ENCODE results near the gene FBF1. TPM values are rescaled to one million over a fixed set of nuclear protein-coding genes. Genes with fewer than 3 reads are reported as not detected.

The FBF1 gene
- polyA plus RNA-seq, 1 donor from 2014 or later, result 13.5 TPM

- Histone ChIP-seq H3K4me2 (ENCODE audit: low read length) (no peak overlapping the region), H3K36me3 (ENCODE audit: insufficient read depth, low read length) (no peaks in the 10 kb centered on the region), H3K9me3 (ENCODE audit: low read length) (no peaks in the 10 kb centered on the region), H3K79me2 (replicated peaks; ENCODE audit: insufficient read depth, low read length) (no peaks in the 10 kb centered on the region), H3K4me3 (ENCODE audit: low read length) (no peak overlapping the region), H3K27me3 (ENCODE audit: insufficient read depth, low read depth, low read length) (no peaks in the 10 kb centered on the region), H3K27ac (ENCODE audit: low read length) (no peak overlapping the region), H3F3A (ENCODE audit: insufficient read depth, low read length, poor library complexity, severe bottlenecking) (no peaks in the 10 kb centered on the region), H4K20me1 (ENCODE audit: insufficient read depth) (no peaks in the 10 kb centered on the region), H2AFZ (ENCODE audit: low read depth, low read length) (no peak overlapping the region), H3K9ac (ENCODE audit: low read length) (no peak overlapping the region), H3K9me2 (ENCODE audit: insufficient read depth, low read length) (no peaks in the 10 kb centered on the region)
- no peak for TF ChIP-seq CTCF (IDR thresholded peaks at IDR 0.05; ENCODE audit: poor library complexity, severe bottlenecking)
These were observed 40.9 kb downstream of the FBF1 start for GRCh38 chr17:75899767-75900468.

- H3K9ac ChIP-seq (ENCODE audit: low read length), result no peak overlapping the region
- H3K9me2 ChIP-seq (ENCODE audit: insufficient read depth, low read length), result no peaks in the 10 kb centered on the region
- no peaks in the 10 kb centered on the region for H3K79me2 ChIP-seq (replicated peaks; ENCODE audit: insufficient read depth, low read length)
- H2AFZ ChIP-seq (ENCODE audit: low read depth, low read length), result no peak overlapping the region
- no peaks in the 10 kb centered on the region for H3F3A ChIP-seq (ENCODE audit: insufficient read depth, low read length, poor library complexity, severe bottlenecking)
- no peaks in the 10 kb centered on the region for H3K36me3 ChIP-seq (ENCODE audit: insufficient read depth, low read length)
- H4K20me1 ChIP-seq (ENCODE audit: insufficient read depth), result no peaks in the 10 kb centered on the region
- H3K4me2 ChIP-seq (ENCODE audit: low read length), result no peak overlapping the region
- H3K4me3 ChIP-seq (ENCODE audit: low read length), result no peak overlapping the region
- H3K9me3 ChIP-seq (ENCODE audit: low read length), result no peaks in the 10 kb centered on the region
- no peak overlapping the region for H3K27ac ChIP-seq (ENCODE audit: low read length)
- H3K27me3 ChIP-seq (ENCODE audit: insufficient read depth, low read depth, low read length), result no peaks in the 10 kb centered on the region
- TF ChIP-seq SMC3 (conservative IDR thresholded peaks at IDR 0.05; ENCODE audit: poor library complexity) (no peak), REST (IDR thresholded peaks at IDR 0.05; ENCODE audit: borderline replicate concordance) (no peak), TAF1 (IDR thresholded peaks at IDR 0.05; ENCODE audit: low read depth) (no peak), MXI1 (conservative IDR thresholded peaks at IDR 0.05; ENCODE audit: poor library complexity, severe bottlenecking) (no peak), CTCF (IDR thresholded peaks at IDR 0.05; ENCODE audit: poor library complexity, severe bottlenecking) (no peak), EP300 (conservative IDR thresholded peaks at IDR 0.05; ENCODE audit: poor library complexity, severe bottlenecking) (no peak), RAD21 (conservative IDR thresholded peaks at IDR 0.05) (no peak), EZH2 (IDR thresholded peaks at IDR 0.05; ENCODE audit: borderline replicate concordance, insufficient read depth, low read length, poor library complexity, severe bottlenecking) (no peak), POLR2AphosphoS5 (IDR thresholded peaks at IDR 0.05) (no peak)
These were observed 41.5 kb downstream of the FBF1 start for GRCh38 chr17:75899353-75899752.
